Measurements from ENCODE around the gene BAHD1.

GRCh38 chr15:40468898-40469331 lies 28.2 kb downstream of the BAHD1 start:
- TF ChIP-seq YY1 (IDR thresholded peaks at IDR 0.05; ENCODE audit: insufficient read depth, insufficient read length) = no peak
- TF ChIP-seq SUZ12 (IDR thresholded peaks at IDR 0.05; ENCODE audit: extremely low read depth, insufficient read depth, insufficient read length) = no peak

Measured in NT2/D1 (cell line).